DLD1 (cell line): ENCODE results near the gene CLIC1.
"Not testable (repeated sequence)": the region's sequence is repeated elsewhere in the genome, so short reads cannot be mapped to it uniquely, and the experiment has no call there.

ENCODE experiments used
- in situ Hi-C: cut with HindIII; loops from 2 replicates; pipeline ENCODE4 v1.10.0; 2017; ENCODE audit warnings: low sequenced_read_pairs

CLIC1 gene

GRCh38 chr6:31723980-31724691 is 12.2 kb downstream of the CLIC1 start:
- in situ Hi-C loops: no loop called here

- in situ Hi-C loops: no loop called here
These were observed 12.9 kb downstream of the CLIC1 start, which contains the start of gene MPIG6B for GRCh38 chr6:31723245-31723979. Gene MPIG6B, plus strand, starts transcription at chr6:31723373. Its CDS starts 11 bp downstream, at chr6:31723384.

GRCh38 chr6:31722173-31722572 is 14.2 kb downstream of the CLIC1 start:
- in situ Hi-C loops: no loop called here

- in situ Hi-C loops: no loop called here
These were observed 14.8 kb downstream of the CLIC1 start, which contains the start of gene LY6G6C for GRCh38 chr6:31721351-31722020. Gene LY6G6C, minus strand, starts transcription at chr6:31721746. Its CDS starts 67 bp downstream, at chr6:31721679.

- in situ Hi-C loops: no loop called here
These were observed 16.0 kb downstream of the CLIC1 start for GRCh38 chr6:31720196-31720770.

DNA sequence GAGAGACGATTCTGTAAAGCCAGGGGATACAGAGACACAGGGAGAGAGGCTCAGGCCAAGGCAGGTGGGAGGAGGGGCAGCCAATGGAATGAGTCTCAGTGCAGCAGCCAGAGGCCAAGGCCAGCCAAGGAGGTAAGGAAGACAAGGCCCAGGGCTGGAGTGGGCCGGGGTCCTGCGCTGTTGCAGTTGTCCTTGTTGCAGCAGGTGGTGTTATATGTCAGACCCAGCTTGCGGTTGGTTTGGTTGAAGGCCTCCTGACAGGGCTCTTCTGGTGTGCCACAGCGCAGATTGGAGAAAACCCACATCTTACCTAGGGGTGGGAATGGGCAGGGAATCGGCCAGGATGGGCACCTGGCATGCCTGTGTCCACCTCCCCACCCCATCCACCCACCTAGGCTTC is 17.3 kb downstream of the CLIC1 start:
- in situ Hi-C loops: no loop called here

GRCh38 chr6:31718265-31718664 is 18.1 kb downstream of the CLIC1 start:
- in situ Hi-C loops: no loop called here

- in situ Hi-C loops: no loop called here
These were observed 18.7 kb downstream of the CLIC1 start for GRCh38 chr6:31717499-31718222.

- in situ Hi-C loops: no loop called here
These were observed 21.0 kb downstream of the CLIC1 start, which contains the start of gene LY6G6D for GRCh38 chr6:31715022-31715958. Gene LY6G6D, plus strand, starts transcription at chr6:31715348. Its CDS starts 8 bp downstream, at chr6:31715356.

- in situ Hi-C loops: no loop called here
These were observed 22.2 kb downstream of the CLIC1 start for GRCh38 chr6:31713991-31714684.

DNA sequence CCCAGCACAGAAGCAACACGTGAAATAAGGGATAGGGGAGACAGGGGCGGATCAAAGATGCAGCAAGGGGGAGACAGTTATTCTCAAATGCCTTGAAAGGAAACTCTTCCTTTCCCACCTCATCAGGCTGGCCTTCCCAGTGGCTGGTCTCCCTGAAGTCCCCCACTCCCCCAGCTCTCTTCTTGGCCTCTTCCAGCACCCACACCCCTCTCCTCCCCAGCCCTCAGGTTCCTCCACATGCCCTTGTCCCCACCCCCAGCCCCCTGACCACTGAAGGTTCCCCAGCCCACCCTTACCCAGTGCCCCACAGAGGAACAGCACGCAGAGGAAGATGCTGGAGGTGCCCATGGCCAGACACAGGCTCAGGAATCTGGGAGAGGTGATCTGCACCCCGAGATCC is 22.9 kb downstream of the CLIC1 start:
- in situ Hi-C loops: no loop called here

DNA sequence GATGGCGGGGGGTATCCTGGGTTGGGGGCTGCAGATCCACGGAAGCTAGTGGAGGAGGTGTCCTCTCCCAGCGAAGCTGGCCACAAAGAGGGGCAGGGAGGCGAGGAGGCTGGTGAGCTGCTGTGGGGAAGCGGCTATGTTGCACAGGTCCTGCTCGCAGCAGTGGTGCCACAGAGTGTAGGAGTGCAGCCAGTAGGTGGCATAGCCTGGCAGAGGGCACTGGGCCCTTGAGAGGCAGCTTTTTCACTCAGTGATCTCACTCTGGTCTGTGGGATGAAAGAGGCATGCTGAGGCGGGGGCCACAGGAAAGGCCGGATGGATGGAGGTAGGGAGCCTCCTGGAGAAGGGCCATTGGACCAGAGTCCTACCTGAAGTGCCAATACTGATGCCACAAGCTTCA is 24.0 kb downstream of the CLIC1 start:
- in situ Hi-C loops: no loop called here

- in situ Hi-C loops: no loop called here
These were observed 25.1 kb downstream of the CLIC1 start for GRCh38 chr6:31711233-31711632.

- in situ Hi-C loops: no loop called here
These were observed 25.7 kb downstream of the CLIC1 start for GRCh38 chr6:31710523-31711219.

GRCh38 chr6:31709157-31709556 is 27.2 kb downstream of the CLIC1 start:
- in situ Hi-C loops: not testable (repeated sequence)

DNA sequence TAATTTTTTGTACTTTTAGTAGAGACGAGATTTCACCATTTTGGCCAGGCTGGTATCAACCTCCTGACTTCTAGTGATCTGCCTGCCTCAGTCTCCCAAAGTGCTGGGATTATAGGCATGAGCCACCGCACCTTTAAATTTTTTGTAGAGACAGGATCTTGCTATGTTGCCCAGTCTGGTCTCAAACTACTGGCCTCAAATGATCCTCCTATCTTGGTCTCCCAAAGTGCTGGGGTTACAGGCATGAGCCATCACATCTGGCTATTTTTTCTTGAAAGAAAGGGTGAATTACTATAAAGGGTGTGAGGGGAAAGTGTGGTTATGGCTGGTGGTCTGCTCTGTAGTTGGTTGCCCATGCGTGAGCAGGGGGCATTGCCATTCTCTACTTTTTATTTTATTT is 28.1 kb downstream of the CLIC1 start:
- in situ Hi-C loops: no loop called here

DNA sequence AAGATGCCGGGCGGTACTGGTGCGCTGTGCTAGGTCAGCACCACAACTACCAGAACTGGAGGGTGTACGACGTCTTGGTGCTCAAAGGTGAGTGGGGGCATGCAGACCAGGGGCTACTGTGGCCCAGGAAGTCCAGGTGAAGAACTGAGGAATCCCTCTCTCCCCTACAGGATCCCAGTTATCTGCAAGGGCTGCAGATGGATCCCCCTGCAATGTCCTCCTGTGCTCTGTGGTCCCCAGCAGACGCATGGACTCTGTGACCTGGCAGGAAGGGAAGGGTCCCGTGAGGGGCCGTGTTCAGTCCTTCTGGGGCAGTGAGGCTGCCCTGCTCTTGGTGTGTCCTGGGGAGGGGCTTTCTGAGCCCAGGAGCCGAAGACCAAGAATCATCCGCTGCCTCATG is 28.6 kb downstream of the CLIC1 start:
- in situ Hi-C loops: no loop called here

DNA sequence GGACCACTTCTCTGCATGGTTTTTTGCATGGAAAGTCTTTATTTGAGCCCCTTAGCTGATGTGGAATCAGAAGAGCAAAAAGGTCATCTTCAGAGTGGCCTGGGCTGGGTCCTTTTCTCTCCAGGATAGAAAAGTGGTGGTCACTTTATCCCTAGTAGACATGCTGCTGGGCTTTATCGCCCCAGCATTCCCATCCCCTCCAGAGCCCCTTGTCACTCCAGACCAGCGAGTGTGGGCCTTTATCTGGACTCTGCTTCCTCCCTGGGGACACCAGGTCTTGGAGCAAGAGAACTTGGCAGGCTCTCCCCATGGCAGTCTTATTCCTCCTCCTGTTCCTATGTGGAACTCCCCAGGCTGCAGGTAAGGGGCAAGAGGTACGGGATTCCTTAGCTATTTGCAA is 29.7 kb downstream of the CLIC1 start, which contains the start of gene LY6G6F:
LY6G6F (plus strand) TSS at position 268 of the 400 bp plus-strand sequence; CDS start at position 309, 41 bp downstream.
- in situ Hi-C loops: no loop called here
